Small intestine (tissue), 7 donors: Measurements from ENCODE around the gene CEMIP. TPM values are rescaled to one million over a fixed set of nuclear protein-coding genes. Genes with fewer than 3 reads are reported as not detected.

ENCODE experiments used
- DNase-seq, 2 donors: peaks; one replicate each; pipeline versions ENCODE4 v3.0.0 to v3.0.0-alpha.2; 2013
- FAIRE-seq: peaks from 2 replicates; lab custom pipeline; 2012; peaks lifted over from hg19 to GRCh38; lab: Jason Lieb, UNC
- H3K27ac ChIP-seq, 3 donors: one replicate each; pipeline ENCODE4 v1.5.1; 2013; ENCODE audit warnings: low read length in 2 of 3, mild to moderate bottlenecking in 2 of 3, control low read depth in 1 of 3, inconsistent platforms in 1 of 3, low read depth in 1 of 3, moderate library complexity in 1 of 3
- H3K27me3 ChIP-seq, 3 donors: one replicate each; pipeline ENCODE4 v1.6.1; 2013; ENCODE audit warnings: low read length in 3 of 3, inconsistent platforms in 1 of 3; ENCODE audit not compliant: control insufficient read depth in 3 of 3, insufficient read depth in 3 of 3
- H3K36me3 ChIP-seq, 3 donors: one replicate each; pipeline ENCODE4 v1.6.1; 2013; ENCODE audit warnings: low read length in 3 of 3, inconsistent platforms in 1 of 3, low read depth in 1 of 3, mild to moderate bottlenecking in 1 of 3, moderate library complexity in 1 of 3; ENCODE audit not compliant: control insufficient read depth in 3 of 3, insufficient read depth in 2 of 3
- H3K4me1 ChIP-seq, 3 donors: one replicate each; pipeline ENCODE4 v1.6.1; 2013; ENCODE audit warnings: low read length in 2 of 3, inconsistent platforms in 1 of 3, low read depth in 1 of 3, mild to moderate bottlenecking in 1 of 3, moderate library complexity in 1 of 3; ENCODE audit not compliant: control insufficient read depth in 3 of 3, insufficient read depth in 2 of 3
- H3K4me3 ChIP-seq, 3 donors: one replicate each; pipeline ENCODE4 v1.5.1; 2013; ENCODE audit warnings: low read length in 3 of 3, control low read depth in 1 of 3, inconsistent platforms in 1 of 3, low read depth in 1 of 3, mild to moderate bottlenecking in 1 of 3, moderate library complexity in 1 of 3
- H3K9me3 ChIP-seq, 2 donors: one replicate each; pipeline ENCODE4 v1.6.1; 2013; ENCODE audit warnings: low read depth in 1 of 2, low read length in 1 of 2; ENCODE audit not compliant: control insufficient read depth in 2 of 2, insufficient read depth in 1 of 2
- WGBS, 3 donors: extraction: QIAGEN DNeasy Blood & Tissue Kit; methylation state at CpG; one replicate each; pipeline ENCODE4 v1.1.7; 2013; 5-methylcytosine and 5-hydroxymethylcytosine counted together
- polyA plus RNA-seq, 4 donors: library from polyadenylated mRNA; stranded (reverse) in 3 of 4; unstranded in 1 of 4; fragments of 200-250 nt in 3 of 4; fragments of 120-200 nt in 1 of 4; gene quantifications; one replicate each; pipeline versions ENCODE4 v1.2.1 to v1.2.3, GENCODE V29; 2013
- donor health status: healthy with polysubstance abuse.
- donor health status: control.
- donor health status: control.
- donor health status: Bipolar disorder and iron deficiency.
- donor health status: healthy.

The CEMIP gene
- polyA plus RNA-seq, 4 donors = 0.27 to 1.4 (median 0.93) TPM

- FAIRE-seq = no peak
- no peaks in the 10 kb centered on the region for H3K27me3 ChIP-seq
- WGBS, 3 donors = 64 to 83% (median 76%) methylated on average over 3 of the region's 3 CpGs
- no peaks in the 10 kb centered on the region for H3K36me3 ChIP-seq
- H3K4me3 ChIP-seq = no peak overlapping the region
- H3K9me3 ChIP-seq = no peaks in the 10 kb centered on the region
- H3K4me1 ChIP-seq = no peaks in the 10 kb centered on the region
- no peak for DNase-seq
- H3K27ac ChIP-seq = no peak overlapping the region
Measured at GRCh38 chr15:80764535-80764934, 14.6 kb upstream of the CEMIP start.

- no peaks in the 10 kb centered on the region for H3K4me1 ChIP-seq
- no peak overlapping the region for H3K4me3 ChIP-seq
- H3K27ac ChIP-seq = no peak overlapping the region
- FAIRE-seq (no peak), DNase-seq (no peak)
- no peaks in the 10 kb centered on the region for H3K9me3 ChIP-seq
- 91% methylated on average over 3 of the region's 3 CpGs for WGBS, 3 donors
- H3K36me3 ChIP-seq = no peaks in the 10 kb centered on the region
- H3K27me3 ChIP-seq = no peaks in the 10 kb centered on the region
Measured at GRCh38 chr15:80766275-80766674, 12.9 kb upstream of the CEMIP start.

DNA sequence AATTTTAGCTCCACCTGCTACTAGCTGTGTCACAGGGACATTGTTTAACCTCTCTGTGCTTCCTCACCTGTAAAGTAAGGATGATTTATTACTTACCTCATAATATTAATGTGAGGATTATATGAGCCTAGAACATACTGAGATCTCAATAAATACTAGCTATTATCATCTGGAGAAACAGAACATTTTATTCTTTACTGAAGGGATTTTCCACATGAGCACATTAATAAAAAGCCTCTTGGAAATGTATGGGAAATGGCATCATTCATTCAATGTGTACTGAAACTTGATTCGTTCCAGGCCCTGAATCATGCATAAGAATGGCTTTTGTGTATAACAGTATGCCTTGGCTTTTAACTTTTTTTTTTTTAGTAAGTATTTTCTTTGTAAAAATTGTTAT lies 11.0 kb upstream of the CEMIP start:
- no peaks in the 10 kb centered on the region for H3K27me3 ChIP-seq
- H3K4me3 ChIP-seq = no peak overlapping the region
- DNase-seq (no peak), FAIRE-seq (no peak)
- no peak overlapping the region for H3K27ac ChIP-seq
- H3K9me3 ChIP-seq = no peaks in the 10 kb centered on the region
- H3K4me1 ChIP-seq = no peaks in the 10 kb centered on the region
- WGBS, 3 donors = 76 to 94% (median 82%) methylated on average over 1 of the region's 1 CpG
- no peaks in the 10 kb centered on the region for H3K36me3 ChIP-seq

GRCh38 chr15:80769153-80769828 lies 9.9 kb upstream of the CEMIP start:
- Histone ChIP-seq H3K4me1 (no peaks in the 10 kb centered on the region), H3K36me3 (no peaks in the 10 kb centered on the region), H3K9me3 (no peaks in the 10 kb centered on the region), H3K27ac (no peak overlapping the region), H3K4me3 (no peak overlapping the region), H3K27me3 (no peaks in the 10 kb centered on the region)
- FAIRE-seq = no peak
- WGBS, 3 donors = 83 to 86% (median 84%) methylated on average over 7 of the region's 7 CpGs
- DNase-seq = no peak

- WGBS, 3 donors = 71 to 80% (median 78%) methylated on average over 7 of the region's 7 CpGs
- Histone ChIP-seq H3K4me1 (no peaks in the 10 kb centered on the region), H3K36me3 (no peaks in the 10 kb centered on the region), H3K27ac (no peak overlapping the region), H3K9me3 (no peaks in the 10 kb centered on the region), H3K27me3 (no peaks in the 10 kb centered on the region), H3K4me3 (no peak overlapping the region)
- DNase-seq (no peak), FAIRE-seq (no peak)
Measured at GRCh38 chr15:80769829-80770705, 9.1 kb upstream of the CEMIP start.

GRCh38 chr15:80773122-80773551 lies 6.0 kb upstream of the CEMIP start:
- FAIRE-seq = no peak
- Histone ChIP-seq H3K4me3 (no peak overlapping the region), H3K27me3 (peaks cover 0 to 3% (median 0%) of the 10 kb centered on the region in 3 donors), H3K36me3 (no peaks in the 10 kb centered on the region), H3K27ac (no peak overlapping the region), H3K9me3 (no peaks in the 10 kb centered on the region), H3K4me1 (no peaks in the 10 kb centered on the region)
- DNase-seq = no peak
- WGBS, 3 donors = 76 to 82% (median 78%) methylated on average over 8 of the region's 8 CpGs

GRCh38 chr15:80773792-80774352 lies 5.3 kb upstream of the CEMIP start:
- Histone ChIP-seq H3K9me3 (no peaks in the 10 kb centered on the region), H3K27ac (no peak overlapping the region), H3K4me1 (no peaks in the 10 kb centered on the region), H3K36me3 (no peaks in the 10 kb centered on the region), H3K4me3 (no peak overlapping the region), H3K27me3 (peaks cover 0 to 9% (median 0%) of the 10 kb centered on the region in 3 donors)
- WGBS, 3 donors = 67 to 79% (median 79%) methylated on average over 5 of the region's 5 CpGs
- FAIRE-seq (no peak), DNase-seq (no peak)

- Histone ChIP-seq H3K27ac (no peak overlapping the region), H3K27me3 (peaks cover 3 to 14% (median 5%) of the 10 kb centered on the region in 3 donors), H3K4me3 (no peak overlapping the region), H3K9me3 (no peaks in the 10 kb centered on the region), H3K36me3 (no peaks in the 10 kb centered on the region), H3K4me1 (peaks cover 0 to 1% (median under 1%) of the 10 kb centered on the region in 3 donors)
- 21 to 32% (median 30%) methylated on average over 1 of the region's 1 CpG for WGBS, 3 donors
- DNase-seq (no peak), FAIRE-seq (no peak)
Measured at GRCh38 chr15:80774486-80774885, 4.7 kb upstream of the CEMIP start.
